Skeletal muscle tissue (tissue), 4 donors: ENCODE measurements around the gene FBXW11. TPM values are rescaled to one million over a fixed set of nuclear protein-coding genes. Genes with fewer than 3 reads are reported as not detected.
"Not testable (repeated sequence)": the region's sequence is repeated elsewhere in the genome, so short reads cannot be mapped to it uniquely, and the experiment has no call there.

Source experiments
- H3K27ac ChIP-seq: one replicate; pipeline ENCODE4 v1.7.0; 2013; ENCODE audit warnings: mild to moderate bottlenecking, low read depth, low read length, inconsistent platforms
- H3K27me3 ChIP-seq, 3 donors: one replicate each; pipeline ENCODE4 v1.7.0; 2013; ENCODE audit warnings: low read length in 3 of 3; ENCODE audit not compliant: control insufficient read depth in 3 of 3, insufficient read depth in 3 of 3
- H3K36me3 ChIP-seq, 3 donors: one replicate each; pipeline ENCODE4 v1.7.0; 2013; ENCODE audit warnings: low read length in 3 of 3; ENCODE audit not compliant: control insufficient read depth in 3 of 3, insufficient read depth in 3 of 3
- H3K4me1 ChIP-seq, 3 donors: one replicate each; pipeline ENCODE4 v1.7.0; 2013; ENCODE audit warnings: low read length in 3 of 3, mild to moderate bottlenecking in 3 of 3; ENCODE audit not compliant: control insufficient read depth in 3 of 3, insufficient read depth in 3 of 3
- H3K4me3 ChIP-seq, 3 donors: one replicate each; pipeline ENCODE4 v1.7.0; 2013; ENCODE audit warnings: low read length in 3 of 3
- H3K9ac ChIP-seq, 3 donors: one replicate each; pipeline ENCODE4 v1.7.0; 2013; ENCODE audit warnings: low read length in 3 of 3, mild to moderate bottlenecking in 3 of 3, moderate library complexity in 2 of 3, low read depth in 1 of 3
- H3K9me3 ChIP-seq, 3 donors: one replicate each; pipeline ENCODE4 v1.7.0; 2013; ENCODE audit warnings: low read length in 3 of 3; ENCODE audit not compliant: control insufficient read depth in 3 of 3
- total RNA-seq: library from RNA; depleted of rRNA; stranded (reverse); fragments of >200 nt; gene quantifications from one replicate; pipeline ENCODE4 v1.2.3, GENCODE V29; 2014
- donor health status: Osteomylitis.

FBXW11 gene
- total RNA-seq, 1 donor from 2014 or later = 60.5 TPM

DNA sequence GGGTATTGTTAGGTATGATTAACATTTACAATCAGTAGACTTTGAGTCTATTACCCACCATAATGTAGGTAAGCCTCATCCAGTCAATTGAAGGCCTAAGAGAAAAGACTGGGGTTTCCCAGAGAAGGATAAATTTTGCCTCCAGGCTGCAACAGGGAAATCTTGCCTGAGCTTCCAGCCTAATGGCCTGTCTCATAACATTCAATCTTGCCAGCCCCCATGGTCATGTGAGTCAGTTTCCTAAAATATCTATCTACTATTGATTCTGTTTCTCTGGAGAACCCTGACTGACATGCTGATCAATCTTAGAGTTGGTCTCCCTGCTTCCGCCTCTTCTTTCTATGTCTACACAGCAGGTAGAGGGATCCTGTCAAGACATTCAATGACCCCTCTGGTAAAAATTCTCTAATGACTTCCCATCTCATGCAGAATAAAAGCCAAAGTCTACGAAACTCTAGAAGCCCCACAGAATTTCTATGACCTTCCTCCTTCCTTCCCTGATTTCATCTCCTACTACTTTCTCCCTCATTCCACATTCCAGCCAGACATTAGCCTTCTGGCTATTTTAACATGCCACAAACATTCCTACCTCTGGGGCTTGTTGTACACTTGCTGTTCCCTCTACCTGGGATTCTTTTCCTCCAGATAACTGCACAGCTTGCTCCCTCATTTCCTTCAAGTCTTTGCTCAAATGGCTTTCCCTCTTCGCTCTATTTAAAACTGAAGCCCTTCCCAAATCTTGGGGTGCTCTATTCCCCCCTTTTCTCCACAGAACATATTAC lies 60.2 kb downstream of the FBXW11 start:
- H3K9me3 ChIP-seq = no peaks in the 10 kb centered on the region
- H3K4me3 ChIP-seq = no peak overlapping the region
- no peak overlapping the region for H3K27ac ChIP-seq
- peaks cover 0 to 16% (median 12%) of the 10 kb centered on the region in 3 donors for H3K4me1 ChIP-seq
- H3K27me3 ChIP-seq = no peaks in the 10 kb centered on the region
- no peaks in the 10 kb centered on the region for H3K36me3 ChIP-seq
- H3K9ac ChIP-seq = no peak overlapping the region

DNA sequence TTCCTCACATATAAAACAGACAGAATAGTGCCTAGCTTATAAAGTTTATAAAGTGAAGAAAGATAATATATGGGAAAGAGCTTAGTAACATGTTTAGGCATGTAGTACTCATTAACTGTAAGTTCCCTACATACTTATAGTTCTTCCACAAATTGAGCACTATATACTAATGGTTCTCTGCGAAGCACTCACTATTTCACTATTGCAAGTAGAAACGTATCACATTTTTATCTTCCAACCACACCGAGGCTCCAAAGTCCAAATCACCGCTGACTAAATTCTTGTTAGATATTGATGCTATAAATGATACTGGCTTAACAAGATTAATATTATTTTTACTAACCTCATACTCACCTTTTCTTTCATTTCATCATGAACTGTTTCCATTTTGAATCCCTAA lies 61.0 kb downstream of the FBXW11 start:
- no peak overlapping the region for H3K9ac ChIP-seq
- H3K27ac ChIP-seq = peak overlapping the region; percentile 18
- no peaks in the 10 kb centered on the region for H3K9me3 ChIP-seq
- peaks cover 0 to 16% (median 12%) of the 10 kb centered on the region in 3 donors for H3K4me1 ChIP-seq
- no peaks in the 10 kb centered on the region for H3K27me3 ChIP-seq
- H3K4me3 ChIP-seq = no peak overlapping the region
- H3K36me3 ChIP-seq = no peaks in the 10 kb centered on the region

DNA sequence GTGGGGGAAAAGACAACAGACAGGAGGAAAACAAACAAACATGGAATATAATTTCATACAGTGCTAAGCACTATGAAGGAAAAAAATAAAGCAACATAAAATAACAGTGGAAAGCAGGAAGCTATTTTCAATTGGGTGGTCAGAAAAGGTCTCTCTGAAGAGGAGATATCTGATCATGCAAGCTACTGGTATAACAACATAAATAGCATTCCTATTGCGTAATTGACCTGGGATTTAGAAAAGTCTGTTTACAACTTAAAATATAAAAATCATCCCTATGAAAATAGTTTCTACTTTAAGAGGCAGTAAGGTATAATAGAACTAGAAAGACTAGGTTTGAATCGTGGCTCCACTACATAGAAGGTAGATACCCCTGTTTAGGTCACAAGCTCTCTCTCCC lies 61.4 kb downstream of the FBXW11 start:
- Histone ChIP-seq H3K9me3 (no peaks in the 10 kb centered on the region), H3K4me1 (peaks cover 0 to 16% (median 16%) of the 10 kb centered on the region in 3 donors), H3K27ac (peak overlapping the region; percentile 18), H3K36me3 (no peaks in the 10 kb centered on the region), H3K9ac (no peak overlapping the region), H3K4me3 (no peak overlapping the region), H3K27me3 (no peaks in the 10 kb centered on the region)

DNA sequence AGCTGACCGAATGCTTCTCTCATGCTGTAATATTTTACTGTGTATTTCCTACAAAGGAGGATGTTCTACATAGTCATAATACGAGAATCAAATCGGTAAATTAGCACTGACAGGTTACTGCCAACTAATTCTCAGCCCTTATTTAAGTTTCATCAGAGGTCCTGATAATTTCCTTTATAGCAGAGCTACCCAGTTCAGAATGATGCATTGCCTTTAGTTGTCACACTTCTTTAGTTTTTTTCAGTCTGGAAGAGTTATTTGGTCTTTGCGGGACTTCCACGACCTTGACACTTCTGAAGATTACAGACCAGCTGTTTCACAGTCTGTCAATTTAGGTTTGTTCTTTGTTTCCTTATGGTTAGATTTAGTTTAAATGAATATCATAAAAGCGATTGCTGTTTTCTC lies 64.3 kb downstream of the FBXW11 start:
- H3K27ac ChIP-seq, H3K9ac ChIP-seq, H3K27me3 ChIP-seq, H3K9me3 ChIP-seq, H3K36me3 ChIP-seq, H3K4me3 ChIP-seq: not testable (repeated sequence)
- peaks cover 0 to 17% (median 16%) of the 10 kb centered on the region in 3 donors for H3K4me1 ChIP-seq

DNA sequence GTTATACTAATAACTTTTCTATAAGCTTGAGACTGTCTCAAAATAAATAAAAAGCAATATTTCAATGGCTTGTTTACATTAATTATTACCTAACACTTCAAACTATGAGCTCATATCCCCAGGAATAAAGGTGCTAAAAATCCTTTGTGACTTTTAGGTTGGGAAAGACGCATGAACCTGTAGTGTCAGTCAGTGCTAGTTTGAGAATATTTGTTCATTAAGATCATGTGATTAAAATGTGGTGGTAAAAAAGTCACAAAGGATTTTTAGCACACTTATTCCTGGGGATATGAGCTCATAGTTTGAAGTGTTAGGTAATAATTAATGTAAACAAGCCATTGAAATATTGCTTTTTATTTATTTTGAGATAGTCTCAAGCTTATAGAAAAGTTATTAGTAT lies 64.8 kb downstream of the FBXW11 start:
- not testable (repeated sequence) for H3K36me3 ChIP-seq, H3K9me3 ChIP-seq, H3K9ac ChIP-seq, H3K27me3 ChIP-seq, H3K27ac ChIP-seq, H3K4me3 ChIP-seq
- peaks cover 0 to 17% (median 16%) of the 10 kb centered on the region in 3 donors for H3K4me1 ChIP-seq

DNA sequence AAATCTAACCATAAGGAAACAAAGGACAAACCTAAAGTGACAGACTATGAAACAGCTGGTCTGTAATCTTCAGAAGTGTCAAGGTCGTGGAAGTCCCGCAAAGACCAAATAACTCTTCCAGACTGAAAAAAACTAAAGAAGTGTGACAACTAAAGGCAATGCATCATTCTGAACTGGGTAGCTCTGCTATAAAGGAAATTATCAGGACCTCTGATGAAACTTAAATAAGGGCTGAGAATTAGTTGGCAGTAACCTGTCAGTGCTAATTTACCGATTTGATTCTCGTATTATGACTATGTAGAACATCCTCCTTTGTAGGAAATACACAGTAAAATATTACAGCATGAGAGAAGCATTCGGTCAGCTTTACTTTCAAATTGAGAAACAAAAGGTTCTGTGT lies 65.2 kb downstream of the FBXW11 start:
- H3K9ac ChIP-seq, H3K9me3 ChIP-seq, H3K27me3 ChIP-seq, H3K4me3 ChIP-seq, H3K36me3 ChIP-seq, H3K27ac ChIP-seq: not testable (repeated sequence)
- peaks cover 0 to 17% (median 14%) of the 10 kb centered on the region in 3 donors for H3K4me1 ChIP-seq

DNA sequence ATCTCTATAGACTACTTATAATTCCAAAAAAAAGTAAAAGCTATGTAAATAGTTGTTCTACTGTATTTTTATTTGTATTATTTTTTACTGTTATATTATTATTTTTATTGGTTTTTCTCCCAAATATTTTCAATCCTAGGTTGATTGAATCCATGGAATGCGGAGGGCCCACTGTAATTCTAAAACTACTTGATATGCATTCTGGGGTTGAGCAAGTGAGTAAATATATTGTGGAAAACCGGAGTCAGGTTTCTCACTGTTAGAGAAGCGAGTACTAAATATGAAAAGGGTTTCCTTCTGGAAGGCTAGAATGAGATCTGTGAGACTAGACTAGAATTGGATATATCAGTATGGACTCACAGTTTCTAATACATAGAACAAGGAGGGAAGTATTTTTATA lies 66.5 kb downstream of the FBXW11 start:
- no peaks in the 10 kb centered on the region for H3K9me3 ChIP-seq
- H3K27ac ChIP-seq = no peak overlapping the region

DNA sequence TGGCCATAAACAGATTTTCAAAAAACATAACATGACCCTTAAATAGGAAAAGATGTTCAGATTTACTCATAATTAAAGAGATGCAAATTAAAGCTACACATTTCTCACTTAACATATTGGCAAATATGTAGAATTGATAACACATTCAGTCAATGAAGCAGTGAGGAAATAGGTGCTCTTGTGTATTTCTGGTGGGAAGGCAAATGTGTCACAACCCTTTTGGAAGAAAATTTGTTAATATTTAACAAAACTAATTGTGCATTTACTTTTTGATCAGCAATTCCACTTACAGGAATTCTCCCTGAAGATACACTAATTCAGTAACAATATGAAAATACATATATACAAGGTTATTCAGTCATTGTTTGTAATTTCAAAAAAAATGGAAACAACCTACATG lies 68.1 kb downstream of the FBXW11 start:
- Histone ChIP-seq H3K27ac (no peak overlapping the region), H3K9me3 (no peaks in the 10 kb centered on the region), H3K36me3 (no peaks in the 10 kb centered on the region), H3K9ac (no peak overlapping the region), H3K27me3 (no peaks in the 10 kb centered on the region), H3K4me1 (peaks cover 0 to 5% (median 0%) of the 10 kb centered on the region in 3 donors), H3K4me3 (no peak overlapping the region)

More for the DNA sequence above, 66.5 kb downstream of the FBXW11 start:
- H3K9ac ChIP-seq = no peak overlapping the region
- no peaks in the 10 kb centered on the region for H3K27me3 ChIP-seq
- H3K4me1 ChIP-seq = peaks cover 0 to 8% (median 3%) of the 10 kb centered on the region in 3 donors
- H3K36me3 ChIP-seq = no peaks in the 10 kb centered on the region
- no peak overlapping the region for H3K4me3 ChIP-seq

DNA sequence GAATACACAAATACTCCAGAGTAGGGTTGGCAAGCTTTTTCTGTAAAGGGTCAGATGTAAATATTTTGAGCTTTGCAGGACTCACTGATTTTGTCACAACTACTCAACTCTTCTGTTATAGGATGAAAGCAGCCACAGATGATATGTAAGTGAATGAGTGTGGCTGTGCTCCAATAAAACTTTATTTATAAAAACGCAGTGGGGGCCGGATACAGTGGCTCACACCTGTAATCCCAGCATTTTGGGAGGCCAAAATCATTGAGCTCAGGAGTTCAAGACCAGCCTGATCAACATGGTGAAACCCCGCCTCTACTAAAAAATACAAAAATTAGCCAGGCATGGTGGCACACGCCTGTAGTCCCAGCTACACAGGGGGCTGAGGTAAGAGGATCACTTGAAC lies 69.1 kb downstream of the FBXW11 start:
- Histone ChIP-seq H3K27ac (no peak overlapping the region), H3K27me3 (no peaks in the 10 kb centered on the region), H3K4me1 (peaks cover 0 to 5% (median 0%) of the 10 kb centered on the region in 3 donors), H3K4me3 (no peak overlapping the region), H3K36me3 (no peaks in the 10 kb centered on the region), H3K9me3 (no peaks in the 10 kb centered on the region), H3K9ac (no peak overlapping the region)

DNA sequence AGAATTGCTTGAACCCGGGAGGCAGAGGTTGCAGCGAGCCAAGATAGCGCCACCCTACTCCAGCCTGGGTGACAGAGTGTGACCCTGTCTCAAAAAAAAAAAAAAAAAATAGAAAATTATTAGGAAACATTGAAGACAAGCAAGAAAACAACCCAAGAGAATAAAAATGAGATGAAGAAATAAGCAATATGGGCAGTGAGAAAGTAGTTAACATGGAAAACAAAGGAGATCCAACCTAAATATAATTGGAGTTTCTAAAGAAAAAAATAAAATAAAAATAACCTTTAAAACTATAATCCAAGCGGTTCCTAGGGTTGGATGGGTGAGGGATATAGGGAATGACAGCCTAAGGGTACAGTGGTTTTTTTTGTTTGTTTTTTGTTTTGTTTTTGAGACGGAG lies 71.9 kb downstream of the FBXW11 start:
- Histone ChIP-seq H3K27me3 (no peaks in the 10 kb centered on the region), H3K4me1 (no peaks in the 10 kb centered on the region), H3K36me3 (no peaks in the 10 kb centered on the region), H3K9ac (no peak overlapping the region), H3K27ac (no peak overlapping the region), H3K4me3 (no peak overlapping the region), H3K9me3 (no peaks in the 10 kb centered on the region)
